HCT116 (cell line): Measurements from ENCODE around the gene F7. TPM values are rescaled to one million over a fixed set of nuclear protein-coding genes. Genes with fewer than 3 reads are reported as not detected.

ENCODE experiments used
- ATAC-seq: fragments of 200-7000 bp; cut with Tn5 transposase; 2 replicates; pipeline ENCODE4 v1.9.1; 2020; ENCODE audit warnings: mild to moderate bottlenecking, moderate library complexity
- BruUV-seq: library from RNA; stranded (reverse); fragments of 400-500 nt; replicated peaks from 2 replicates; lab custom pipeline; 2021; lab: Mats Ljungman, UMichigan
- CTCF ChIA-PET: fragments of 300-600 bp; sonication (Branson Sonifier 250); formaldehyde crosslinking; loops from one replicate; lab custom pipeline; 2021; ENCODE audit warnings: antibody characterized with exemption; lab: Charles Lee
- POLR2A ChIA-PET: fragments of 300-600, 350-600 bp; sonication (Branson Sonifier 250); formaldehyde crosslinking; loops from one replicate; lab custom pipeline; 2021; ENCODE audit warnings: antibody characterized with exemption; lab: Charles Lee
- RAD21 ChIA-PET, 2 experiments: fragments of 300-600 bp; sonication (Branson Sonifier 250); formaldehyde crosslinking; loops; one replicate each; lab custom pipeline; 2023; ENCODE audit warnings: low total read pairs in 2 of 2; ENCODE audit not compliant: uncharacterized antibody in 2 of 2, unreplicated experiment in 2 of 2, low non-redundant PET in 1 of 2; lab: Charles Lee
- DNase-seq: peaks from one replicate; pipeline ENCODE4 v3.0.0-alpha.2; 2010; ENCODE audit warnings: low read depth, low spot score
- H2AFZ ChIP-seq: fragments of 200-600 bp; shearing (Covaris generic), sonication (generic); 2 replicates; pipeline ENCODE4 v1.6.1; 2017; ENCODE audit warnings: low read depth, mixed run types, mixed read lengths, antibody characterized with exemption, low read length; ENCODE audit not compliant: poor library complexity, severe bottlenecking
- H3K27ac ChIP-seq: 2 replicates; pipeline ENCODE4 v1.5.1; 2012; ENCODE audit warnings: low read depth, low read length
- H3K27me3 ChIP-seq: fragments of 200-600 bp; sonication (generic); 2 replicates; pipeline ENCODE4 v1.6.1; 2016; ENCODE audit warnings: mixed run types, low read length, mixed read lengths; ENCODE audit not compliant: insufficient read depth
- H3K36me3 ChIP-seq, 2 experiments: fragments of 200-500 bp in 1 of 2; fragments of 200-600 bp in 1 of 2; sonication (Bioruptor generic) in 1 of 2; sonication (generic) in 1 of 2; 2 replicates each; pipeline versions ENCODE4 v1.5.1 to v1.6.1; 2014 to 2016; ENCODE audit warnings: low read length in 2 of 2, inconsistent platforms in 1 of 2, mixed read lengths in 1 of 2, mixed run types in 1 of 2; ENCODE audit not compliant: insufficient read depth in 2 of 2, control insufficient read depth in 1 of 2
- H3K4me1 ChIP-seq, 2 experiments: fragments of 200-600 bp in 1 of 2; sonication (generic) in 1 of 2; 2 replicates each; pipeline versions ENCODE4 v1.5.1 to v1.6.1; 2012 to 2017; ENCODE audit warnings: low read length in 2 of 2, inconsistent platforms in 1 of 2, mild to moderate bottlenecking in 1 of 2, mixed read lengths in 1 of 2, mixed run types in 1 of 2, moderate library complexity in 1 of 2; ENCODE audit not compliant: insufficient read depth in 2 of 2, control insufficient read depth in 1 of 2
- H3K4me2 ChIP-seq: fragments of 200-600 bp; sonication (generic); 2 replicates; pipeline ENCODE4 v1.6.1; 2017; ENCODE audit warnings: mixed run types, low read length, mixed read lengths
- H3K4me3 ChIP-seq, 2 experiments: fragments of 200-600 bp in 1 of 2; sonication (generic) in 1 of 2; replicated peaks in 1 of 2; 2 replicates each; pipeline ENCODE4 v1.5.1; 2011 to 2016; ENCODE audit warnings: low read length in 2 of 2, control low read depth in 1 of 2, low read depth in 1 of 2, mild to moderate bottlenecking in 1 of 2, mixed read lengths in 1 of 2, mixed run types in 1 of 2
- H3K79me2 ChIP-seq: fragments of 200-600 bp; sonication (generic); 2 replicates; pipeline ENCODE4 v1.6.1; 2017; ENCODE audit warnings: mild to moderate bottlenecking, mixed run types, low read length, moderate library complexity, mixed read lengths; ENCODE audit not compliant: insufficient read depth
- H3K9ac ChIP-seq: fragments of 200-600 bp; sonication (generic); 2 replicates; pipeline ENCODE4 v1.6.1; 2016; ENCODE audit warnings: low read length, mixed read lengths
- H3K9me2 ChIP-seq: fragments of 200-600 bp; sonication (generic), shearing (Covaris generic); 2 replicates; pipeline ENCODE4 v1.6.1; 2017; ENCODE audit warnings: mixed run types, mild to moderate bottlenecking, moderate library complexity; ENCODE audit not compliant: insufficient read depth
- H3K9me3 ChIP-seq, 2 experiments: fragments of 200-500 bp in 1 of 2; fragments of 200-600 bp in 1 of 2; sonication (Bioruptor generic) in 1 of 2; sonication (generic) in 1 of 2; 2 replicates each; pipeline ENCODE4 v1.6.1; 2014 to 2017; ENCODE audit warnings: low read length in 2 of 2, mixed read lengths in 2 of 2, inconsistent platforms in 1 of 2, low read depth in 1 of 2, mild to moderate bottlenecking in 1 of 2, mixed run types in 1 of 2, moderate library complexity in 1 of 2; ENCODE audit not compliant: control insufficient read depth in 1 of 2, insufficient read depth in 1 of 2
- H4K20me1 ChIP-seq: fragments of 200-600 bp; sonication (generic), shearing (Covaris generic); 2 replicates; pipeline ENCODE4 v1.6.1; 2017; ENCODE audit warnings: mixed run types, mild to moderate bottlenecking, moderate library complexity; ENCODE audit not compliant: insufficient read depth
- ATF3 ChIP-seq: IDR thresholded peaks from 2 replicates; pipeline ENCODE4 v1.6.1; 2012
- CBX3 ChIP-seq: IDR thresholded peaks from 2 replicates; pipeline ENCODE4 v1.6.1; 2012; ENCODE audit warnings: low read depth
- CEBPB ChIP-seq: IDR thresholded peaks from 2 replicates; pipeline ENCODE4 v1.6.1; 2012; ENCODE audit warnings: low read depth
- REST ChIP-seq: IDR thresholded peaks from 2 replicates; pipeline ENCODE4 v1.6.1; 2012; ENCODE audit warnings: low read depth
- YY1 ChIP-seq: IDR thresholded peaks from 2 replicates; pipeline ENCODE4 v1.6.1; 2011; ENCODE audit warnings: low read length, low read depth, moderate library complexity, mild to moderate bottlenecking; ENCODE audit not compliant: insufficient replicate concordance; ENCODE audit errors: extremely low read depth
- ZNF274 ChIP-seq: fragments of 200-500 bp; sonication (Bioruptor generic); IDR thresholded peaks from 2 replicates; pipeline ENCODE4 v1.6.1; 2014; ENCODE audit warnings: mild to moderate bottlenecking, low read depth, low read length, inconsistent platforms
- intact Hi-C: fragments of 100-400 bp; cut with micrococcal nuclease; formaldehyde crosslinking; loops from 2 replicates; pipeline ENCODE4 v1.10.0; 2022
- total RNA-seq: library from RNA; stranded (reverse); gene quantifications from one replicate; pipeline ENCODE4 v1.2.1, GENCODE V29; 2021; ENCODE audit not compliant: unreplicated experiment

Gene F7
- total RNA-seq, 1 experiment from 2014 or later, result not detected

GRCh38 chr13:113096745-113097305, 8.8 kb upstream of the F7 start:
- H2AFZ ChIP-seq, result no peak overlapping the region
- no peak for ATAC-seq
- H3K4me2 ChIP-seq, result no peak overlapping the region
- RAD21 ChIA-PET, result no interaction called here
- POLR2A ChIA-PET, result no interaction called here
- no peaks in the 10 kb centered on the region for H3K9me2 ChIP-seq
- TF ChIP-seq CEBPB, result no peak
- no peak for TF ChIP-seq CBX3
- TF ChIP-seq YY1, result no peak
- TF ChIP-seq REST, result no peak
- no peak for TF ChIP-seq ATF3
- no peak for TF ChIP-seq ZNF274
- no peak overlapping the region for H3K4me3 ChIP-seq
- no peaks in the 10 kb centered on the region for H3K9me3 ChIP-seq
- H3K36me3 ChIP-seq, result no peaks in the 10 kb centered on the region
- no peaks in the 10 kb centered on the region for H3K79me2 ChIP-seq
- no peak for DNase-seq
- no peaks in the 10 kb centered on the region for H4K20me1 ChIP-seq
- CTCF ChIA-PET, result no interaction called here
- no peaks in the 10 kb centered on the region for H3K4me1 ChIP-seq
- intact Hi-C loops, result no loop called here
- BruUV-seq, result no TSS peak
- no peak overlapping the region for H3K27ac ChIP-seq
- no peak overlapping the region for H3K9ac ChIP-seq
- peaks cover 5% of the 10 kb centered on the region; the same call in 1 of the 2 replicates for H3K27me3 ChIP-seq
